Inflammatory macrophage treated with lipopolysaccharide for 4 hours (primary cell): ENCODE results near the gene DLG4.
A peak's percentile ranks its signal among the peaks of the same experiment; 100 is the strongest.

Source experiments
- DNase-seq: peaks from one replicate; pipeline ENCODE4 v3.0.0-alpha.2; 2020

The DLG4 gene

GRCh38 chr17:7141824-7142223 is 77.8 kb downstream of the DLG4 start:
- no peak for DNase-seq

GRCh38 chr17:7139400-7139799 is 80.2 kb downstream of the DLG4 start:
- no peak for DNase-seq

DNA sequence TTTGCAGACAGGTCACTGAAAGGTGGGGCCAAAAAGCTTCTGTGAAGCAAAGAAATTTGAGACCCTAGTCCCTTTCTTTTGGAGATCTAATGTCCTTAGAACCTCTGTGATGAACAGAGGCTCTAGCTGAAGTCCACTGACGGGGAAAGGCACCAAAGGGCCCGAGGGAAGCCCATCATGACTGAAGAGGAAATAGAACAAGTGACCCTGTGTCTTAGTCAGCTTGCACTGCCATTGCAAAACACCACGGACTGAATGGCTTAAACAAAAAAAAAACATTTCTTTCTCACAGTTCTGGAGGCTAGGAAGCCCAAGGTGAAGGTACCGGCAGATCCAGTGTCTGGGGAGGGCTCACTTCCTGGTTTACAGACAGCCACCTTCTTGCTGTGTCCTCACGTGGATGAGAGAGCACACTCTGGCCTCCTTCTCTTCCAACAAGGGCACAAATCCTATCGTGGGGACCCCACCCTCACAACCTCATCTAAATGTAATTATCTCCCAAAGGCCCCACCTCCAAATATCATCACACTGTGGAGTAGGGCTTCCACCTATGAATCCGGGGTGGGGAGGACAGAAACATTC is 80.7 kb downstream of the DLG4 start:
- DNase-seq = peak; percentile 89

GRCh38 chr17:7137171-7137943 is 82.3 kb downstream of the DLG4 start:
- peak; percentile 50 for DNase-seq
